Upper lobe of right lung (tissue), 1 donor: ENCODE results near the gene PDCD4. TPM values are rescaled to one million over a fixed set of nuclear protein-coding genes. Genes with fewer than 3 reads are reported as not detected.

ENCODE experiments used
- ATAC-seq: fragments of 200-7000 bp; cut with Tn5 transposase; one replicate; pipeline ENCODE4 v1.9.1; 2020; ENCODE audit warnings: mild to moderate bottlenecking, moderate library complexity
- DNase-seq: peaks from one replicate; pipeline ENCODE4 v3.0.0-alpha.2; 2020
- H3K27ac ChIP-seq: fragments of 200-600 bp; one replicate; pipeline ENCODE4 v1.8.0; 2022
- H3K27me3 ChIP-seq: fragments of 200-600 bp; one replicate; pipeline ENCODE4 v1.8.0; 2022; ENCODE audit warnings: mild to moderate bottlenecking
- H3K36me3 ChIP-seq: fragments of 200-600 bp; one replicate; pipeline ENCODE4 v1.8.0; 2022
- H3K4me1 ChIP-seq: fragments of 200-600 bp; one replicate; pipeline ENCODE4 v1.8.0; 2022
- H3K4me3 ChIP-seq: fragments of 200-600 bp; one replicate; pipeline ENCODE4 v1.8.0; 2022; ENCODE audit warnings: mild to moderate bottlenecking
- H3K9me3 ChIP-seq: fragments of 200-600 bp; one replicate; pipeline ENCODE4 v1.8.0; 2022
- CTCF ChIP-seq: fragments of 200-600 bp; IDR thresholded peaks from one replicate; pipeline ENCODE4 v1.8.0; 2022; ENCODE audit warnings: antibody characterized with exemption
- intact Hi-C: fragments of 100-400 bp; cut with DNase I; formaldehyde crosslinking; loops from one replicate; pipeline ENCODE4 v1.11.0; 2022
- total RNA-seq: library from RNA; stranded (reverse); fragmentation: NEBNext Ultra II Directional; extraction: Animal tissue kit (Norgen Biotek cat#: 25700); gene quantifications from one replicate; pipeline ENCODE4 v1.2.1, GENCODE V29; 2021
- donor health status: DM: no; HTN: yes; CAD: no; lungs with severe emphysema.

The PDCD4 gene
- total RNA-seq, 1 donor from 2014 or later = 48.6 TPM

DNA sequence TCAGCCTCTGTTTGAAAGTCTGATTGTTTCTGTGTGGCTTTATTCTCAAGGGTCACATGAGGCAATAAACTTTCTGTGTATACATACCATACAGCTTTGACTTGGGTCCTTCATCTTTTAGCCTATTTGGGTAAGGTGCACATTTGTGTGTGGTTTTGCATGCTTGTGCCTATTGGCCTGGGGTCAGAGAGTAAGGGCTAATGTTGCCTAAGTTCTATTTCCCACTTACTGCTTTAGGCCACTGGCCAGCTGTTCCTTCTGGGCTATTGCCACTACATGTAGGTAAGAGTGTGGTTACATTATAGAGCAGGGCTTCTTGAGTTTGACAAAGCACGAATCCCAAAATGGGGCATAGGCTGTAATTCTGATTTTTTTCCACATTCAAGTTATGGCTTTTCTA lies 25.5 kb downstream of the PDCD4 start:
- no peak overlapping the region for H3K4me3 ChIP-seq
- H3K27ac ChIP-seq = no peak overlapping the region
- DNase-seq = no peak
- no peak for TF ChIP-seq CTCF
- H3K4me1 ChIP-seq = no peaks in the 10 kb centered on the region
- no peak for ATAC-seq
- H3K36me3 ChIP-seq = peaks cover 72% of the 10 kb centered on the region
- H3K9me3 ChIP-seq = no peaks in the 10 kb centered on the region
- no peaks in the 10 kb centered on the region for H3K27me3 ChIP-seq
- intact Hi-C loops = loop anchor here (10.0 kb wide), 1 partner anchor 152 kb away; no protein-coding TSS in a partner anchor

- Histone ChIP-seq H3K4me1 (no peaks in the 10 kb centered on the region), H3K36me3 (peaks cover 75% of the 10 kb centered on the region), H3K27me3 (no peaks in the 10 kb centered on the region), H3K27ac (no peak overlapping the region), H3K4me3 (no peak overlapping the region), H3K9me3 (no peaks in the 10 kb centered on the region)
- no peak for TF ChIP-seq CTCF
- ATAC-seq (no peak), DNase-seq (no peak)
- intact Hi-C loops = loop anchor here (10.0 kb wide), 1 partner anchor 154 kb away; no protein-coding TSS in a partner anchor
Observed at GRCh38 chr10:110898391-110898790, 26.7 kb downstream of the PDCD4 start.

DNA sequence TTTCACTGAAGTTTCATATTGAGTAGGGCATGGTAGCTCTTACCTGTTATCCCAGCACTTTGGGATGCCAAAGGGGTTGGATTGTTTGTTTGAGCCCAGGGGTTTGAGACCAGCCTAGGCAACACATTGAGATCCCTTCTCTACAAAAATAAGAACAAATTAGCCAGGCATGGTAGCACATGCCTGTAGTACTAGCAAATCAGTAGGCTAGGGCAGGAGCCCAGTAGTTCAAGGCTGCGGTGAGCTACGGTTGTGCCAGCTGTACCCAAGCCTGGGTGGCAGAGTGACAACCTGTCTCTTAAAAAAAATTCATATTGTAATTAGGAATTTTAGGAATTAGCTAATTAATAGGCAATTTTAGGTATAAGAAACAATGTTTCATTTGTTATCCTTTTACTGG lies 29.3 kb downstream of the PDCD4 start:
- ATAC-seq (no peak), DNase-seq (no peak)
- H3K27me3 ChIP-seq = no peaks in the 10 kb centered on the region
- peaks cover 61% of the 10 kb centered on the region for H3K36me3 ChIP-seq
- no peak for TF ChIP-seq CTCF
- no peak overlapping the region for H3K27ac ChIP-seq
- H3K4me3 ChIP-seq = no peak overlapping the region
- H3K9me3 ChIP-seq = no peaks in the 10 kb centered on the region
- intact Hi-C loops = no loop called here
- H3K4me1 ChIP-seq = no peaks in the 10 kb centered on the region

GRCh38 chr10:110901954-110902819 lies 30.5 kb downstream of the PDCD4 start:
- H3K4me1 ChIP-seq = no peaks in the 10 kb centered on the region
- ATAC-seq = no peak
- no peak overlapping the region for H3K27ac ChIP-seq

More at GRCh38 chr10:110901954-110902819, 30.5 kb downstream of the PDCD4 start:
- Histone ChIP-seq H3K9me3 (no peaks in the 10 kb centered on the region), H3K27me3 (no peaks in the 10 kb centered on the region), H3K36me3 (peaks cover 50% of the 10 kb centered on the region), H3K4me3 (no peak overlapping the region)
- TF ChIP-seq CTCF = no peak
- intact Hi-C loops = no loop called here
- DNase-seq = no peak
